ENCODE data around the gene TRPM6.

DNA sequence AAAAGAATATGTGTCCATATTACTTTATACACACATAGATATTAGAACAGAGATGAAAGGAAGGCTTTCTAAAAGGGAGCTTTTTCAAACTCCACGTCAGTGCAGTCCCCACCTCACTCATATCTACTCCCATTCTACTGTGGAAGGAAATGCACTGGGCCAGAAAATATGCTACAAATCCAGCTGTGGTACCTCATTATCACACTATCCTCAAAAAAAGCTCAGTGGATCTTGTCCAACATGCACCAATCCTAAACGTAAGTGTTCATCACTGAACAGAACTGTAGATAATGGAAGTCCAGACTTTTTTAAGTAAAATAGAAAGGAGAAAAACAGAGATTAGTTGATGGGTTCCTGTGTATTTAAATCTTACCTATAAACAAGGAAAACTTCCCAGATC, 27.9 kb downstream of the TRPM6 start:
- TF ChIP-seq CTCF (IDR thresholded peaks at IDR 0.05 in 8 of 11, conservative IDR thresholded peaks at IDR 0.05 in 3 of 11) (no peak), POLR2A (IDR thresholded peaks at IDR 0.05) (no peak)

Data from spleen (tissue), 7 donors.